Colonic mucosa (tissue), 4 donors: ENCODE measurements around the gene ANKRD31. TPM values are rescaled to one million over a fixed set of nuclear protein-coding genes. Genes with fewer than 3 reads are reported as not detected.

Source experiments
- DNase-seq: peaks from one replicate; pipeline ENCODE4 v3.0.0-alpha.2; 2020
- H3K27ac ChIP-seq: fragments of 200-600 bp; one replicate; pipeline ENCODE4 v1.8.0; 2021
- H3K27me3 ChIP-seq: fragments of 200-600 bp; one replicate; pipeline ENCODE4 v1.8.0; 2021
- H3K36me3 ChIP-seq: fragments of 200-600 bp; one replicate; pipeline ENCODE4 v1.8.0; 2021
- H3K4me1 ChIP-seq: fragments of 200-600 bp; one replicate; pipeline ENCODE4 v1.8.0; 2021; ENCODE audit warnings: mild to moderate bottlenecking
- H3K4me3 ChIP-seq: fragments of 200-600 bp; one replicate; pipeline ENCODE4 v1.8.0; 2021
- H3K9ac ChIP-seq, 2 donors: one replicate each; pipeline ENCODE4 v1.7.0; 2013; ENCODE audit warnings: control low read depth in 2 of 2, low read depth in 2 of 2, low read length in 2 of 2
- H3K9me3 ChIP-seq: fragments of 200-600 bp; one replicate; pipeline ENCODE4 v1.8.0; 2021
- intact Hi-C: fragments of 100-400 bp; cut with DNase I; formaldehyde crosslinking; loops from one replicate; pipeline ENCODE4 v1.14.1; 2022
- total RNA-seq, 2 donors: library from RNA; stranded (reverse); fragmentation: NEBNext Ultra II Directional in 1 of 2; extraction: Animal tissue kit (Norgen Biotek cat#: 25700) in 1 of 2; gene quantifications; one replicate each; pipeline ENCODE4 v1.2.1, GENCODE V29; 2021
- TF ChIP-seq, protein P1 (sequence below): fragments of 200-600 bp; IDR thresholded peaks from one replicate; pipeline ENCODE4 v1.8.0; 2022; ENCODE audit warnings: antibody characterized with exemption, mild to moderate bottlenecking
- donor health status: healthy.
- donor health status: DM: no; HTN: no; CAD: no.
- donor health status: DM: no; HTN: no; CAD: no.

The ANKRD31 gene, protein sequence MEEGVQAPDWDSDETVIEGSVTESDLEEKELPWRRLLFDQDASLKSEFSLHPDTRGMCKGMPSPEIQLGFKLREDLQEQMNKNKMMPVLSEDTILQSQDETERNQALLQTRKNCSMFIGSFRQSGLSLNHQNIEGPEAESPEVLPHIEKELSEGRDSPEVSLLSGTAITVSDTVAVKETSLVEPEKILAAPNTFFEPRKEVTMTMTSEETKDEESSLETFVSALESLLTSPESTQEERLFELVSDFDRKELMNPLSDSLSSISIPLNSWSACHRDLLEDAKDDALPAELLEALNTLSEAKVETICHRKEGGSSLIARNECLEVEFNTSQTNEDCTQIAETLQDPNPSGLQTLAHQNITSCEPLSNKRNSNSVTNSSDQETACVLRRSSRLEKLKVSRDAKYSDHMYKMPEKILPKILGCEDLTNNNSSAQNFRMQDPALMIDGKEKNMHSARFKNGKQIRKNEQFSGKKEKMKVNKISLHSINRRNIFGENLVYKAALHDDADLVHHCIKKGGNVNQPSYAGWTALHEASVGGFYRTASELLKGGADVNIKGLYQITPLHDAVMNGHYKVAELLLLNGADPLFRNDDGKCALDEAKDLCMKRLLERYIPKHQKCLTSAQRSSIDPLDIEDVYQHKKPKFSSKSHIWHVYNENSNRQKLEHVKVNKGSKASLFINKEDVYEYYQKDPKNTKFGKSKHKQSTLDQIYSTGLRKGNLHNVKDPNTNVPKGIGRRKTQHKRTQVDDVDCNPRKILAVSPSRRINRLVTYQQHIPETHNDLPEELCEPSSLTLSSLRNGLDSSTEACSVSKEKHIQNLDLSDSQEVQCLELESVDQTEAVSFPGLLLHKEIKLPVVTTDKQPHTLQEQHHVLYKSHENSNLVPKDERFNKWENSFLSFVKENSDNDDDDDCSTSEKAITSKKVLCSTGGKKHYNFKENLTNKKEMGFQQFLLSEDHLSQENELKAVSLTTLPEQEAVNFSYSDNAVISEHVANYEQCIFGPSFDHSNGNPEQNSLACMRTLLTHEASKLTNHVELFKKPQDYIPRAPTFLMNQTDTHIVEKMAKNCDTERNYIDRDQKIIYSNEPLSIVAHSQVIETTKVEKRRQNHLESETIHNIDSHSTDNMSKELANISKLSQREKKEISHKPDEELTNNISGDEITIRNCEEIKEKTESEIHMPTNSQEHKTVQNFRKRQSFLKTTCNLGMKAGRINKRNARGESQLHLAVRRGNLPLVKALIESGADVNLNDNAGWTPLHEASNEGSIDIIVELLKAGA (N-terminal part only)
- under 1 TPM; 0.05 TPM for total RNA-seq

DNA sequence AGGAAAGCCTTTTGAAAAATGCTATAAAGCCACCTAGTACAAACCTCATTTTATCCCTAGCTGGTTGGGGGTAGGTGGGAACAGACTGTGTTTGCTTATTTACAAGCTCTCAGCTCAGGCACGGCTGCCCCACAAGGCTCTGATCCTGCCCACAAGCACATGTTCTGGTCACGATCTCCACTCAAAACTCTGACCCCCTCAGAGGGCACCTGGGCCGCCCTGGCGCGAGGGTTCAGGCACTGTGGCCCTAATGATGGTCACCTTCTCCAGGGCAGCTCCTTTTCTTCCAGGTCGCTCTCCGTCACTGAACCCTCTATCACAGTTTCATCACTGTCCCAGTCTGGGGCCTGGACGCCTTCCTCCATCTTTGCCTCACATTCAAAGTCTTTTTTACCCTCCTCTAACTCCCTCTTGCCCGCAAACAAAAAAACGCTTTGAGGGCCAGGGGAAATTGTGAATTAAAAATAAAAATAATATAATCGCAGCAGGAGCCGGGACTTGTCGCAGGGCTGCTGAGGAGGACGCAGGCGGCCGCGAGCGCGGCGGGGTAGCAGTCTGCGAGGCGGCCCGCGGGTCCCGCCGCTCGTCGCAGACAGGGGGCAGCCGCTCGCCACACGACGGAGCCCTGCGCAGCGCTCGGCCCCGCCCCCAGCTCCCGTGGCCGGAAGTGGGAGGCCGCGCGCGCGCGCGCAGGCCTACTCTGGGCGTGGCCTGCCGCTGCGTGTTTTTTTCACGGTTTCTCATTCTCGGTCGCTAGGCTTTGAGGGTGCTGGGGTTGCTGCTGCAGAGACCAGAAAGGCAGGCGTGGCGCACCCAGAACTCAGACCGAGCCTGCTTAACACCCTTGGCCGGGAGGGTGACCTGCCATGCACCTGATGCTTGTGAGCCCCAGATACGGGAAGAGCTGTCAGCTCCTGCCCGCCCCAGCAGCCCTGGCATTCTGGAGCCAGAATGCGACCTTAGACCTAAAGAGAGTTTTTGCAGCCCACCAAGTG lies at the start of gene ANKRD31:
ANKRD31 (minus strand) TSS at position 557 of the 995 bp plus-strand sequence; CDS start at position 365, 192 bp downstream.
- DNase-seq = peak; percentile 86
- TF ChIP-seq, protein P1, sequence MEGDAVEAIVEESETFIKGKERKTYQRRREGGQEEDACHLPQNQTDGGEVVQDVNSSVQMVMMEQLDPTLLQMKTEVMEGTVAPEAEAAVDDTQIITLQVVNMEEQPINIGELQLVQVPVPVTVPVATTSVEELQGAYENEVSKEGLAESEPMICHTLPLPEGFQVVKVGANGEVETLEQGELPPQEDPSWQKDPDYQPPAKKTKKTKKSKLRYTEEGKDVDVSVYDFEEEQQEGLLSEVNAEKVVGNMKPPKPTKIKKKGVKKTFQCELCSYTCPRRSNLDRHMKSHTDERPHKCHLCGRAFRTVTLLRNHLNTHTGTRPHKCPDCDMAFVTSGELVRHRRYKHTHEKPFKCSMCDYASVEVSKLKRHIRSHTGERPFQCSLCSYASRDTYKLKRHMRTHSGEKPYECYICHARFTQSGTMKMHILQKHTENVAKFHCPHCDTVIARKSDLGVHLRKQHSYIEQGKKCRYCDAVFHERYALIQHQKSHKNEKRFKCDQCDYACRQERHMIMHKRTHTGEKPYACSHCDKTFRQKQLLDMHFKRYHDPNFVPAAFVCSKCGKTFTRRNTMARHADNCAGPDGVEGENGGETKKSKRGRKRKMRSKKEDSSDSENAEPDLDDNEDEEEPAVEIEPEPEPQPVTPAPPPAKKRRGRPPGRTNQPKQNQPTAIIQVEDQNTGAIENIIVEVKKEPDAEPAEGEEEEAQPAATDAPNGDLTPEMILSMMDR = peak; percentile 83
- peak within 1 kb of the TSS; percentile 49 for H3K4me3 ChIP-seq
- H3K36me3 ChIP-seq = no peaks in the 10 kb centered on the region
- H3K27me3 ChIP-seq = no peaks in the 10 kb centered on the region
- no peaks in the 10 kb centered on the region for H3K4me1 ChIP-seq
- H3K9ac ChIP-seq = peak within 1 kb of the TSS; percentile 85 to 86
- H3K27ac ChIP-seq = peak within 1 kb of the TSS; percentile 36
- H3K9me3 ChIP-seq = no peaks in the 10 kb centered on the region
- intact Hi-C loops = no loop called here

DNA sequence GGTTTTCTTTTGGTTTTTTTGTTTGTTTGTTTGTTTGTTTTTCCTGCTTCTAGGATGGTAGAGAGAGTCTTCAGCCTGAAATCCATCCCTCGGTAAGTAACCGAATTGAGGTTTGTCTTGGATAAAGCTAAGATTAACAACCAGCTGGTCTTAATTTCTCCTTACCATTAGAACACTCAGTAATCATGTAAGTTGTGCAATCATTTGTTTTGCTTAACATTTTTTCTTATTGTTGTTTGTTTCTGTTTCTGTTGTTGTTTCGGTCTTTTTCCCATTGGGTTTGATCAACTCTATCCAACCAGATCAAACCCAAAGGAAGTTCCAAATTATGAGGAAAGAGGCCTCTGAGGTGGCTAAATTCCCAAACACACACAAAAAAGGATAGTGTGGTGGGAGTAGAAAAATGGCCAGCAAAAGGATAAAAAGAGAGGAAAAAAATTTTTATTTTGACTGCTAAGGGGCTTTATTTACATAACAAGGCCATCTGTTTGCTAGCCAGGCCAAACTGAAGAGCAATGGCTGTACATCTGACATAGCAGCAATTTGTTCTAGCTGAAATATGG lies 49.6 kb upstream of the ANKRD31 start:
- no peak overlapping the region for H3K27ac ChIP-seq
- TF ChIP-seq, protein P1 = no peak
- H3K9me3 ChIP-seq = no peaks in the 10 kb centered on the region
- no peak for DNase-seq
- intact Hi-C loops = no loop called here
- no peak overlapping the region for H3K9ac ChIP-seq
- H3K4me1 ChIP-seq = no peaks in the 10 kb centered on the region
- H3K36me3 ChIP-seq = no peaks in the 10 kb centered on the region
- H3K4me3 ChIP-seq = no peak overlapping the region
- H3K27me3 ChIP-seq = no peaks in the 10 kb centered on the region

DNA sequence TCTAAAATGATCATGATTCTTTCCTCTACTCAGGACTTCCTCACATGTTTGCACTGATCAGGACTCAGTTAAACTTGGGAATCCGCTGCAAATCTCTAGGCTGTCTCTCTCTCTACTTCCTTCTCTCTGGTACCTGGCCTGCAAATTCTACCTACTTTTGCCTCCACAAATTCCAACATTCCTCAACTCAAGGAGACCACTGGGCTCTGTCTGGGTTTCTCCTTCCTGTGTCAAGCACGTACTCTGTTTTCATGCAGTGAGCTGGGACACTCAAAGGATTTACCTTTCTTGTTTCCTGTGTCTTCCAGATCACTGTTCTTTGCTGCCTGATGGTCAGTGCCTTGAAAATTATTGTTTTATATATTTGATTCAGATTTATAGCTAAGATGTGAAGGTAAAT lies 45.9 kb upstream of the ANKRD31 start:
- TF ChIP-seq, protein P1 = no peak
- intact Hi-C loops = no loop called here

DNA sequence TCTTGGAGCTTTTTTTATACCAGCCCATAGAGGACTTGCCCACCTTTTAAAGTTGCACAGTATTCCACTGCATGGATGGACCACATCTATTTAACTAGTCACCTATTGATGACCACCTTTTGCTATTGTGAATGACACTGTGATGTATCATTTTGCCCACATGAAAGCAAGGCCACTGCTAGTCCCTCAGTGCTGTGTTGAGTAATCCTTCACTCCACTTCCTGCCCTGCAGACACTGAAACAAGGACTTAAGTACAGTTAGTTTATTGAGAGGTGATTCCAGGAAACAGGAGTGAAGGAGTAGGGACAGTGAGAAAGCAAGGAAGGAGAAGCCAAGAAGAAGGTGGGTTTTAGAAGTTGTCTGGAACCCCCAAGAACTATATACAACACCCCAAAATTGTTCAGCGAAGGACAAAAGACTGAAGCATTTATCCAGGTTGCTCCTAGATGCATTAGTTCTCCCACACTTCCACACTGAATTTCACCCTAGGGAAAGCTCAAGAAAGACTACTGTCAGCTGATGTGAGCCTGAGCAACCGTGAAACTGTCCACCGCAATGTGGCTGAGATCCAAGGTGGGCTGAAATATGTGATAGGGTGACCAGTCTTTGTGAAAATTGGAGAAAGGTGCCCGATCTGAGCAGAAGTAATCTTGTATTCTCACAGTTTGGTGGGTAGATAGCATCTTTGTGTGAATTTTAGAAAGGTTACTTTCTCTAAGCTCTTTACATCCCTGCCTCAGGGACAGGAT lies 45.2 kb upstream of the ANKRD31 start:
- Histone ChIP-seq H3K9ac (no peak overlapping the region), H3K27me3 (no peaks in the 10 kb centered on the region), H3K36me3 (no peaks in the 10 kb centered on the region), H3K9me3 (no peaks in the 10 kb centered on the region), H3K4me3 (no peak overlapping the region), H3K27ac (no peak overlapping the region), H3K4me1 (peaks cover 5% of the 10 kb centered on the region)
- TF ChIP-seq, protein P1 = no peak
- no peak for DNase-seq
- intact Hi-C loops = no loop called here

More for the DNA sequence above, 45.9 kb upstream of the ANKRD31 start:
- H3K9me3 ChIP-seq = no peaks in the 10 kb centered on the region
- H3K9ac ChIP-seq = no peak overlapping the region
- no peak overlapping the region for H3K27ac ChIP-seq
- peaks cover 5% of the 10 kb centered on the region for H3K4me1 ChIP-seq
- no peaks in the 10 kb centered on the region for H3K27me3 ChIP-seq
- no peaks in the 10 kb centered on the region for H3K36me3 ChIP-seq
- H3K4me3 ChIP-seq = no peak overlapping the region
- DNase-seq = no peak
